ENCODE data around the gene REPS1. TPM values are rescaled to one million over a fixed set of nuclear protein-coding genes. Genes with fewer than 3 reads are reported as not detected.

Gene REPS1
- total and polyA plus RNA-seq, 7 experiments from 2014 or later: 24.7 to 74.6 (median 65.4) TPM

GRCh38 chr6:138873191-138873590 lies 114.9 kb downstream of the REPS1 start:
- CTCF ChIA-PET: no interaction called here
- no peaks in the 10 kb centered on the region for H3K36me3 ChIP-seq (ENCODE audit: control insufficient read depth in 2 of 3, insufficient read depth in 3 of 3, low read length in 3 of 3)
- POLR2A ChIA-PET: no interaction called here
- no peaks in the 10 kb centered on the region for H3K36me3 Mint-ChIP-seq
- no peaks in the 10 kb centered on the region for H3K27me3 ChIP-seq (ENCODE audit: control insufficient read depth in 2 of 2, insufficient read depth in 2 of 2, low read length in 2 of 2)
- H3K9me3 ChIP-seq (ENCODE audit: control insufficient read depth in 2 of 3, low read length in 3 of 3): no peaks in the 10 kb centered on the region
- H3K4me1 ChIP-seq (ENCODE audit: control insufficient read depth in 2 of 2, insufficient read depth in 2 of 2, low read length in 2 of 2): no peaks in the 10 kb centered on the region
- H3K4me3 Mint-ChIP-seq: no peak overlapping the region
- no peak overlapping the region for H3K4me3 ChIP-seq (ENCODE audit: low read length)
- no peaks in the 10 kb centered on the region for H3K9me3 Mint-ChIP-seq
- intact Hi-C loops (cut with micrococcal nuclease): no loop called here
- no peak for ATAC-seq
- no peak for DNase-seq
- no peak overlapping the region for H3K27ac Mint-ChIP-seq
- no peaks in the 10 kb centered on the region for H3K27me3 Mint-ChIP-seq
- H3K27ac ChIP-seq (ENCODE audit: low read depth, low read length): no peak overlapping the region
- H3K4me1 Mint-ChIP-seq: no peaks in the 10 kb centered on the region

- POLR2A ChIA-PET: no interaction called here
- intact Hi-C loops (cut with micrococcal nuclease): no loop called here
- Mint-ChIP-seq H3K27ac (no peak overlapping the region), H3K36me3 (peaks cover 0 to 4% (median 0%) of the 10 kb centered on the region in 5 donors), H3K27me3 (peaks cover 0 to 5% (median 4%) of the 10 kb centered on the region in 5 donors), H3K4me1 (no peaks in the 10 kb centered on the region), H3K9me3 (peaks cover 0 to 3% (median 0%) of the 10 kb centered on the region in 11 donors), H3K4me3 (no peak overlapping the region)
- no peaks in the 10 kb centered on the region for H3K27me3 ChIP-seq (ENCODE audit: control insufficient read depth in 2 of 2, insufficient read depth in 2 of 2, low read length in 2 of 2)
- CTCF ChIA-PET: no interaction called here
- no peak overlapping the region for H3K27ac ChIP-seq (ENCODE audit: low read depth, low read length)
- no peaks in the 10 kb centered on the region for H3K4me1 ChIP-seq (ENCODE audit: control insufficient read depth in 2 of 2, insufficient read depth in 2 of 2, low read length in 2 of 2)
- H3K4me3 ChIP-seq (ENCODE audit: low read length): no peak overlapping the region
- no peaks in the 10 kb centered on the region for H3K9me3 ChIP-seq (ENCODE audit: control insufficient read depth in 2 of 3, low read length in 3 of 3)
- no peak for ATAC-seq
- no peaks in the 10 kb centered on the region for H3K36me3 ChIP-seq (ENCODE audit: control insufficient read depth in 2 of 3, insufficient read depth in 3 of 3, low read length in 3 of 3)
- DNase-seq: no peak
Observed at GRCh38 chr6:138869398-138869797, 118.7 kb downstream of the REPS1 start.

GRCh38 chr6:138868181-138868580 lies 119.9 kb downstream of the REPS1 start:
- Histone ChIP-seq H3K36me3 (ENCODE audit: control insufficient read depth in 2 of 3, insufficient read depth in 3 of 3, low read length in 3 of 3) (no peaks in the 10 kb centered on the region), H3K27me3 (ENCODE audit: control insufficient read depth in 2 of 2, insufficient read depth in 2 of 2, low read length in 2 of 2) (no peaks in the 10 kb centered on the region), H3K27ac (ENCODE audit: low read depth, low read length) (no peak overlapping the region), H3K9me3 (ENCODE audit: control insufficient read depth in 2 of 3, low read length in 3 of 3) (no peaks in the 10 kb centered on the region), H3K4me1 (ENCODE audit: control insufficient read depth in 2 of 2, insufficient read depth in 2 of 2, low read length in 2 of 2) (no peaks in the 10 kb centered on the region), H3K4me3 (ENCODE audit: low read length) (no peak overlapping the region)
- no peaks in the 10 kb centered on the region for H3K4me1 Mint-ChIP-seq
- peaks cover 0 to 5% (median 4%) of the 10 kb centered on the region in 5 donors for H3K27me3 Mint-ChIP-seq
- POLR2A ChIA-PET: no interaction called here
- H3K27ac Mint-ChIP-seq: no peak overlapping the region
- CTCF ChIA-PET: no interaction called here
- intact Hi-C loops (cut with micrococcal nuclease): no loop called here
- ATAC-seq (no peak), DNase-seq (no peak)
- no peak overlapping the region for H3K4me3 Mint-ChIP-seq
- peaks cover 0 to 3% (median 0%) of the 10 kb centered on the region in 11 donors for H3K9me3 Mint-ChIP-seq
- peaks cover 0 to 4% (median 0%) of the 10 kb centered on the region in 5 donors for H3K36me3 Mint-ChIP-seq

- H3K4me3 ChIP-seq (ENCODE audit: low read length): no peak overlapping the region
- intact Hi-C loops (cut with micrococcal nuclease): no loop called here
- H3K4me1 Mint-ChIP-seq: no peaks in the 10 kb centered on the region
- ChIA-PET POLR2A (no interaction called here), CTCF (no interaction called here)
- no peaks in the 10 kb centered on the region for H3K36me3 ChIP-seq (ENCODE audit: control insufficient read depth in 2 of 3, insufficient read depth in 3 of 3, low read length in 3 of 3)
- H3K4me1 ChIP-seq (ENCODE audit: control insufficient read depth in 2 of 2, insufficient read depth in 2 of 2, low read length in 2 of 2): no peaks in the 10 kb centered on the region
- H3K27me3 ChIP-seq (ENCODE audit: control insufficient read depth in 2 of 2, insufficient read depth in 2 of 2, low read length in 2 of 2): no peaks in the 10 kb centered on the region
- no peak for ATAC-seq
- H3K27me3 Mint-ChIP-seq: peaks cover 0 to 15% (median 10%) of the 10 kb centered on the region in 5 donors
- H3K27ac ChIP-seq (ENCODE audit: low read depth, low read length): no peak overlapping the region
- no peak overlapping the region for H3K27ac Mint-ChIP-seq
- peaks cover 0 to 4% (median 0%) of the 10 kb centered on the region in 5 donors for H3K36me3 Mint-ChIP-seq
- H3K9me3 ChIP-seq (ENCODE audit: control insufficient read depth in 2 of 3, low read length in 3 of 3): no peaks in the 10 kb centered on the region
- DNase-seq: no peak
- H3K4me3 Mint-ChIP-seq: no peak overlapping the region
- peaks cover 0 to 3% (median 0%) of the 10 kb centered on the region in 11 donors for H3K9me3 Mint-ChIP-seq
Observed at GRCh38 chr6:138865480-138866109, 122.5 kb downstream of the REPS1 start.

- CTCF ChIA-PET: no interaction called here
- H3K9me3 ChIP-seq (ENCODE audit: control insufficient read depth in 2 of 3, low read length in 3 of 3): no peaks in the 10 kb centered on the region
- H3K36me3 ChIP-seq (ENCODE audit: control insufficient read depth in 2 of 3, insufficient read depth in 3 of 3, low read length in 3 of 3): no peaks in the 10 kb centered on the region
- Mint-ChIP-seq H3K27ac (no peak overlapping the region), H3K9me3 (peaks cover 0 to 3% (median 0%) of the 10 kb centered on the region in 11 donors), H3K27me3 (peaks cover 0 to 15% (median 10%) of the 10 kb centered on the region in 5 donors), H3K4me1 (no peaks in the 10 kb centered on the region), H3K36me3 (peaks cover 0 to 4% (median 0%) of the 10 kb centered on the region in 5 donors), H3K4me3 (no peak overlapping the region)
- H3K4me1 ChIP-seq (ENCODE audit: control insufficient read depth in 2 of 2, insufficient read depth in 2 of 2, low read length in 2 of 2): no peaks in the 10 kb centered on the region
- ATAC-seq: no peak
- H3K4me3 ChIP-seq (ENCODE audit: low read length): no peak overlapping the region
- no peak overlapping the region for H3K27ac ChIP-seq (ENCODE audit: low read depth, low read length)
- POLR2A ChIA-PET: no interaction called here
- no peaks in the 10 kb centered on the region for H3K27me3 ChIP-seq (ENCODE audit: control insufficient read depth in 2 of 2, insufficient read depth in 2 of 2, low read length in 2 of 2)
- DNase-seq: no peak
- intact Hi-C loops (cut with micrococcal nuclease): no loop called here
Observed at GRCh38 chr6:138864343-138864890, 123.6 kb downstream of the REPS1 start.

GRCh38 chr6:138863321-138863720 lies 124.7 kb downstream of the REPS1 start:
- Mint-ChIP-seq H3K36me3 (peaks cover 0 to 4% (median 0%) of the 10 kb centered on the region in 5 donors), H3K9me3 (peaks cover 0 to 3% (median 0%) of the 10 kb centered on the region in 11 donors), H3K4me3 (no peak overlapping the region), H3K27me3 (peaks cover 0 to 15% (median 11%) of the 10 kb centered on the region in 5 donors), H3K4me1 (no peaks in the 10 kb centered on the region), H3K27ac (no peak overlapping the region)
- no peak for DNase-seq
- H3K27ac ChIP-seq (ENCODE audit: low read depth, low read length): no peak overlapping the region
- CTCF ChIA-PET: no interaction called here
- H3K36me3 ChIP-seq (ENCODE audit: control insufficient read depth in 2 of 3, insufficient read depth in 3 of 3, low read length in 3 of 3): no peaks in the 10 kb centered on the region
- H3K9me3 ChIP-seq (ENCODE audit: control insufficient read depth in 2 of 3, low read length in 3 of 3): no peaks in the 10 kb centered on the region
- H3K4me3 ChIP-seq (ENCODE audit: low read length): no peak overlapping the region
- H3K27me3 ChIP-seq (ENCODE audit: control insufficient read depth in 2 of 2, insufficient read depth in 2 of 2, low read length in 2 of 2): no peaks in the 10 kb centered on the region
- no peak for ATAC-seq
- no peaks in the 10 kb centered on the region for H3K4me1 ChIP-seq (ENCODE audit: control insufficient read depth in 2 of 2, insufficient read depth in 2 of 2, low read length in 2 of 2)
- POLR2A ChIA-PET: interaction anchor here (0.8 kb wide), 1 partner anchor 305 kb away, joined by 3 read pairs; no protein-coding TSS in a partner anchor
- intact Hi-C loops (cut with micrococcal nuclease): no loop called here

- no peak overlapping the region for H3K27ac Mint-ChIP-seq
- H3K27ac ChIP-seq (ENCODE audit: low read depth, low read length): no peak overlapping the region
- no peak overlapping the region for H3K4me3 Mint-ChIP-seq
- CTCF ChIA-PET: no interaction called here
- POLR2A ChIA-PET: interaction anchor here (0.8 kb wide), 1 partner anchor 306 kb away, joined by 3 read pairs; no protein-coding TSS in a partner anchor
- peaks cover 0 to 4% (median 0%) of the 10 kb centered on the region in 5 donors for H3K36me3 Mint-ChIP-seq
- intact Hi-C loops (cut with micrococcal nuclease): no loop called here
- H3K4me1 Mint-ChIP-seq: peaks cover 0 to 2% (median 0%) of the 10 kb centered on the region in 7 donors
- H3K36me3 ChIP-seq (ENCODE audit: control insufficient read depth in 2 of 3, insufficient read depth in 3 of 3, low read length in 3 of 3): no peaks in the 10 kb centered on the region
- H3K9me3 ChIP-seq (ENCODE audit: control insufficient read depth in 2 of 3, low read length in 3 of 3): no peaks in the 10 kb centered on the region
- no peak for DNase-seq
- no peak for ATAC-seq
- H3K9me3 Mint-ChIP-seq: peaks cover 0 to 3% (median 0%) of the 10 kb centered on the region in 11 donors
- H3K4me1 ChIP-seq (ENCODE audit: control insufficient read depth in 2 of 2, insufficient read depth in 2 of 2, low read length in 2 of 2): no peaks in the 10 kb centered on the region
- no peaks in the 10 kb centered on the region for H3K27me3 ChIP-seq (ENCODE audit: control insufficient read depth in 2 of 2, insufficient read depth in 2 of 2, low read length in 2 of 2)
- H3K4me3 ChIP-seq (ENCODE audit: low read length): no peak overlapping the region
- H3K27me3 Mint-ChIP-seq: peaks cover 0 to 15% (median 11%) of the 10 kb centered on the region in 5 donors
Observed at GRCh38 chr6:138862456-138862855, 125.6 kb downstream of the REPS1 start.

All from naive thymus-derived CD4-positive, alpha-beta T cell (primary cell).